HepG2 (cell line): ENCODE measurements around the gene EFCAB13. TPM values are rescaled to one million over a fixed set of nuclear protein-coding genes. Genes with fewer than 3 reads are reported as not detected.

ENCODE experiments used
- CCDC6 ChIP-seq: sonication (generic); formaldehyde crosslinking; IDR thresholded peaks from 2 replicates; pipeline ENCODE4 v1.8.1; 2022; ENCODE audit warnings: mild to moderate bottlenecking, missing genetic modification reagents, moderate library complexity
- ERF ChIP-seq: IDR thresholded peaks from 2 replicates; pipeline ENCODE4 v1.6.1; 2018; ENCODE audit warnings: missing biosample characterization, missing genetic modification reagents
- ETV5 ChIP-seq: IDR thresholded peaks from 2 replicates; pipeline ENCODE4 v1.6.1; 2018; ENCODE audit warnings: missing biosample characterization, missing genetic modification reagents, inconsistent platforms, borderline replicate concordance
- EZH2 ChIP-seq: conservative IDR thresholded peaks from 2 replicates; pipeline ENCODE4 v1.6.1; 2012; ENCODE audit warnings: mild to moderate bottlenecking, low read depth, low read length, moderate library complexity
- HOMEZ ChIP-seq: IDR thresholded peaks from 2 replicates; pipeline ENCODE4 v1.6.1; 2016; ENCODE audit warnings: low read depth
- KLF12 ChIP-seq: sonication (generic); formaldehyde crosslinking; IDR thresholded peaks from 2 replicates; pipeline ENCODE4 v1.4.0; 2020; ENCODE audit warnings: missing genetic modification reagents, borderline replicate concordance
- RXRB ChIP-seq: IDR thresholded peaks from 2 replicates; pipeline ENCODE4 v1.6.1; 2016; ENCODE audit warnings: borderline replicate concordance, missing genetic modification reagents, missing compliant biosample characterization
- SIN3A ChIP-seq: IDR thresholded peaks from 2 replicates; pipeline ENCODE4 v1.6.1; 2011; ENCODE audit warnings: low read depth, mild to moderate bottlenecking, control low read depth, low read length, borderline replicate concordance
- SMYD3 ChIP-seq: sonication (generic); formaldehyde crosslinking; IDR thresholded peaks from 2 replicates; pipeline ENCODE4 v1.8.1; 2023; ENCODE audit warnings: mild to moderate bottlenecking, missing genetic modification reagents
- ZBTB2 ChIP-seq: sonication (generic); formaldehyde crosslinking; IDR thresholded peaks from 2 replicates; pipeline ENCODE4 v1.8.0; 2022; ENCODE audit warnings: low read depth, missing genetic modification reagents
- ZBTB33 ChIP-seq: sonication (generic); formaldehyde crosslinking; IDR thresholded peaks from 2 replicates; pipeline ENCODE4 v1.4.0; 2020; ENCODE audit warnings: missing genetic modification reagents
- ZBTB42 ChIP-seq: sonication (generic); formaldehyde crosslinking; IDR thresholded peaks from 2 replicates; pipeline ENCODE4 v1.5.0; 2020; ENCODE audit warnings: mild to moderate bottlenecking, missing genetic modification reagents
- ZBTB7B ChIP-seq: sonication (generic); formaldehyde crosslinking; IDR thresholded peaks from 2 replicates; pipeline ENCODE4 v1.4.0; 2020; ENCODE audit warnings: missing genetic modification reagents
- ZNF34 ChIP-seq: sonication (generic); formaldehyde crosslinking; IDR thresholded peaks from 2 replicates; pipeline ENCODE4 v1.4.0; 2020; ENCODE audit warnings: mild to moderate bottlenecking, missing genetic modification reagents, borderline replicate concordance
- ZNF670 ChIP-seq: sonication (generic); formaldehyde crosslinking; IDR thresholded peaks from 2 replicates; pipeline ENCODE4 v1.8.0; 2022; ENCODE audit warnings: mild to moderate bottlenecking, missing genetic modification reagents, borderline replicate concordance
- ZNF674 ChIP-seq: sonication (generic); formaldehyde crosslinking; IDR thresholded peaks from 2 replicates; pipeline ENCODE4 v1.5.0; 2020; ENCODE audit warnings: low read depth, mild to moderate bottlenecking, missing genetic modification reagents
- ZNF709 ChIP-seq: sonication (generic); formaldehyde crosslinking; IDR thresholded peaks from 2 replicates; pipeline ENCODE4 v1.5.0; 2020; ENCODE audit warnings: mild to moderate bottlenecking, missing genetic modification reagents
- polyA plus RNA-seq, 8 experiments: library from polyadenylated mRNA; depleted of rRNA in 3 of 8; stranded (reverse) in 7 of 8; unstranded in 1 of 8; fragments of >200 nt; fragmentation: Illumina TruSeq in 4 of 8; extraction: Trizol in 4 of 8; gene quantifications; 2 replicates each; pipeline versions ENCODE4 v1.2.1 to v1.2.3, GENCODE V29; 2011 to 2016; ENCODE audit warnings: low read depth in 4 of 8, missing spikeins in 1 of 8, mixed read lengths in 1 of 8; ENCODE audit not compliant: insufficient read depth in 1 of 8
- total RNA-seq, 5 experiments: library from RNA; depleted of rRNA; stranded (reverse); fragments of >200 nt; fragmentation: Illumina TruSeq; extraction: Trizol; gene quantifications; 2 replicates each; pipeline ENCODE4 v1.2.3, GENCODE V29; 2016; ENCODE audit warnings: low read depth in 1 of 5
- TF ChIP-seq, protein P1 (sequence below): sonication (generic); formaldehyde crosslinking; IDR thresholded peaks from 2 replicates; pipeline ENCODE4 v1.8.0; 2022; ENCODE audit warnings: missing genetic modification reagents, mild to moderate bottlenecking, moderate library complexity, borderline replicate concordance
- TF ChIP-seq, protein P2 (sequence below): sonication (generic); formaldehyde crosslinking; IDR thresholded peaks from 2 replicates; pipeline ENCODE4 v1.5.0; 2020; ENCODE audit warnings: mild to moderate bottlenecking, missing genetic modification reagents

The EFCAB13 gene
- total and polyA plus RNA-seq, 2 of the 13 experiments (the other 11 are each of a cell fraction or from before 2014, with no cell fraction given), result 0.22 to 0.71 TPM

DNA sequence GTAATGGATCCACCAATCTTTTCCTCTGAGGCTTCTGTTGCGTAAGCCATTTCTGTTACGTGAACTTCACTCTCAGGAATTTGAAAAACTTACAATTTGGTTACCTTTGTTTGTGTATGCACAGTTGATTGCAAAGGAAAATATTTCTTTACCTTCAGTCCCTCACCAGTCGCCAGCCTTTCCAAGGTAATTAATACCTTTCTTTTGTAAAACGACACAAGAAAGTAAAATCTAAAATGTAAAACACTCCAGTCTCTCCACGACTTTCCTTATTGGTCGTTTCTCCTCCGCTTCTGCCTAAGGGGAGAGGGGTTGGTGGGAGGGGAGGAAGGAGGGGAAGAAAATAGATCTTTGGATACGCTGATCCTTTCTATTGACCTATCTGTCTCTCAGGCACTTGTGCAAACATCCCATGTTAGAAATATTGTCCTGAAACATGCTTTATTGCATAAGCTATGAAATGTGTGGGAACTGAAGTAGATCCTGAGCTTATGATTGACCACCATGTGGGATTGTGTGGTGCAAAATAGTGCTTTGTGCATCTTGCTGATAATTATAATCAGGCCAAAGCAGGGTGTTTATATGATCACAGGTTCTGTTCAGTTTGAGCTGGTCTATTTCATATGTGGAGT, 32.4 kb upstream of the EFCAB13 start (continued):
- TF ChIP-seq, protein P1, sequence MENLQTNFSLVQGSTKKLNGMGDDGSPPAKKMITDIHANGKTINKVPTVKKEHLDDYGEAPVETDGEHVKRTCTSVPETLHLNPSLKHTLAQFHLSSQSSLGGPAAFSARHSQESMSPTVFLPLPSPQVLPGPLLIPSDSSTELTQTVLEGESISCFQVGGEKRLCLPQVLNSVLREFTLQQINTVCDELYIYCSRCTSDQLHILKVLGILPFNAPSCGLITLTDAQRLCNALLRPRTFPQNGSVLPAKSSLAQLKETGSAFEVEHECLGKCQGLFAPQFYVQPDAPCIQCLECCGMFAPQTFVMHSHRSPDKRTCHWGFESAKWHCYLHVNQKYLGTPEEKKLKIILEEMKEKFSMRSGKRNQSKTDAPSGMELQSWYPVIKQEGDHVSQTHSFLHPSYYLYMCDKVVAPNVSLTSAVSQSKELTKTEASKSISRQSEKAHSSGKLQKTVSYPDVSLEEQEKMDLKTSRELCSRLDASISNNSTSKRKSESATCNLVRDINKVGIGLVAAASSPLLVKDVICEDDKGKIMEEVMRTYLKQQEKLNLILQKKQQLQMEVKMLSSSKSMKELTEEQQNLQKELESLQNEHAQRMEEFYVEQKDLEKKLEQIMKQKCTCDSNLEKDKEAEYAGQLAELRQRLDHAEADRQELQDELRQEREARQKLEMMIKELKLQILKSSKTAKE (CRISPR knock-in tag), result peak; percentile 60; the same call in 1 of the 2 replicates
- TF ChIP-seq ERF (CRISPR knock-in tag), result no peak
- TF ChIP-seq ETV5 (CRISPR knock-in tag), result peak; percentile 35; the same call in 1 of the 2 replicates
- no peak for TF ChIP-seq ZNF34 (CRISPR knock-in tag)
- TF ChIP-seq ZNF670 (CRISPR knock-in tag), result no peak
- 0 out of 2 replicates have a peak, but pooled peaks have one; percentile 28 for TF ChIP-seq ZNF709 (CRISPR knock-in tag)
- TF ChIP-seq ZBTB33 (CRISPR knock-in tag), result no peak
- no peak for TF ChIP-seq ZNF674 (CRISPR knock-in tag)
- TF ChIP-seq ZBTB7B (CRISPR knock-in tag), result no peak
- no peak for TF ChIP-seq EZH2
- TF ChIP-seq SMYD3 (CRISPR knock-in tag), result no peak
- TF ChIP-seq ZBTB42 (CRISPR knock-in tag), result no peak
- TF ChIP-seq CCDC6 (CRISPR knock-in tag), result no peak
- no peak for TF ChIP-seq ZBTB2 (CRISPR knock-in tag)
- no peak for TF ChIP-seq HOMEZ
- TF ChIP-seq SIN3A, result no peak
- no peak for TF ChIP-seq RXRB
- TF ChIP-seq, protein P2, sequence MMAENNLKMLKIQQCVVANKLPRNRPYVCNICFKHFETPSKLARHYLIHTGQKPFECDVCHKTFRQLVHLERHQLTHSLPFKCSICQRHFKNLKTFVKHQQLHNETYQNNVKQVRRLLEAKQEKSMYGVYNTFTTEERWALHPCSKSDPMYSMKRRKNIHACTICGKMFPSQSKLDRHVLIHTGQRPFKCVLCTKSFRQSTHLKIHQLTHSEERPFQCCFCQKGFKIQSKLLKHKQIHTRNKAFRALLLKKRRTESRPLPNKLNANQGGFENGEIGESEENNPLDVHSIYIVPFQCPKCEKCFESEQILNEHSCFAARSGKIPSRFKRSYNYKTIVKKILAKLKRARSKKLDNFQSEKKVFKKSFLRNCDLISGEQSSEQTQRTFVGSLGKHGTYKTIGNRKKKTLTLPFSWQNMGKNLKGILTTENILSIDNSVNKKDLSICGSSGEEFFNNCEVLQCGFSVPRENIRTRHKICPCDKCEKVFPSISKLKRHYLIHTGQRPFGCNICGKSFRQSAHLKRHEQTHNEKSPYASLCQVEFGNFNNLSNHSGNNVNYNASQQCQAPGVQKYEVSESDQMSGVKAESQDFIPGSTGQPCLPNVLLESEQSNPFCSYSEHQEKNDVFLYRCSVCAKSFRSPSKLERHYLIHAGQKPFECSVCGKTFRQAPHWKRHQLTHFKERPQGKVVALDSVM (CRISPR knock-in tag), result no peak
- no peak for TF ChIP-seq KLF12 (CRISPR knock-in tag)
